HepG2 (cell line): ENCODE measurements around the gene AOX1. TPM values are rescaled to one million over a fixed set of nuclear protein-coding genes. Genes with fewer than 3 reads are reported as not detected.

Source experiments
- ARID5B ChIP-seq: IDR thresholded peaks from 2 replicates; pipeline ENCODE4 v1.4.0; 2020; ENCODE audit warnings: mild to moderate bottlenecking, missing genetic modification reagents
- BORCS8-MEF2B ChIP-seq: sonication (generic); formaldehyde crosslinking; IDR thresholded peaks from 2 replicates; pipeline ENCODE4 v1.8.0; 2022; ENCODE audit warnings: mild to moderate bottlenecking, missing genetic modification reagents
- ETV6 ChIP-seq: sonication (generic); formaldehyde crosslinking; conservative IDR thresholded peaks from 2 replicates; pipeline ENCODE4 v1.4.0; 2020; ENCODE audit warnings: missing genetic modification reagents
- FOXK2 ChIP-seq: fragments of 450-650 bp; IDR thresholded peaks from 2 replicates; pipeline ENCODE4 v1.6.1; 2016
- HIVEP1 ChIP-seq: sonication (generic); formaldehyde crosslinking; IDR thresholded peaks from 2 replicates; pipeline ENCODE4 v1.4.0; 2020; ENCODE audit warnings: mild to moderate bottlenecking, missing genetic modification reagents
- HNF4A ChIP-seq: sonication (generic); formaldehyde crosslinking; IDR thresholded peaks from 2 replicates; pipeline ENCODE4 v1.4.0; 2020; ENCODE audit warnings: missing genetic modification reagents
- HNRNPH1 ChIP-seq: fragments of 200-400 bp; formaldehyde crosslinking; optimal IDR thresholded peaks from 2 replicates; pipeline ENCODE3; 2017; ENCODE audit warnings: mild to moderate bottlenecking, low read depth, low read length
- MIER2 ChIP-seq: IDR thresholded peaks from 2 replicates; pipeline ENCODE4 v1.6.1; 2016; ENCODE audit warnings: missing biosample characterization, missing genetic modification reagents
- NFKBIZ ChIP-seq: IDR thresholded peaks from 2 replicates; pipeline ENCODE4 v1.6.1; 2018; ENCODE audit warnings: missing genetic modification reagents, missing compliant biosample characterization
- NFYB ChIP-seq: sonication (generic); formaldehyde crosslinking; IDR thresholded peaks from 2 replicates; pipeline ENCODE4 v1.4.0; 2020; ENCODE audit warnings: missing genetic modification reagents
- NR2F2 ChIP-seq: IDR thresholded peaks from 2 replicates; pipeline ENCODE4 v1.6.1; 2012; ENCODE audit warnings: low read depth, inconsistent platforms, borderline replicate concordance
- RNF219 ChIP-seq: sonication (generic); formaldehyde crosslinking; IDR thresholded peaks from 2 replicates; pipeline ENCODE4 v1.5.0; 2020; ENCODE audit warnings: mild to moderate bottlenecking, missing genetic modification reagents
- SAP130 ChIP-seq: IDR thresholded peaks from 2 replicates; pipeline ENCODE4 v1.6.1; 2016; ENCODE audit warnings: low read depth
- SOX13 ChIP-seq, 3 experiments: fragments of 450-650 bp in 1 of 3; sonication (generic) in 1 of 3; formaldehyde crosslinking in 1 of 3; IDR thresholded peaks in 2 of 3; conservative IDR thresholded peaks in 1 of 3; 2 replicates each; pipeline versions ENCODE4 v1.5.0 to v1.6.1; 2016 to 2020; ENCODE audit warnings: antibody characterized with exemption in 1 of 3, mild to moderate bottlenecking in 1 of 3, missing compliant biosample characterization in 1 of 3, missing genetic modification reagents in 1 of 3, moderate library complexity in 1 of 3
- SOX6 ChIP-seq, 2 experiments: fragments of 450-650 bp in 1 of 2; sonication (generic) in 1 of 2; formaldehyde crosslinking in 1 of 2; IDR thresholded peaks; 2 replicates each; pipeline versions ENCODE4 v1.4.0 to v1.6.1; 2017 to 2020; ENCODE audit warnings: antibody characterized with exemption in 1 of 2, mild to moderate bottlenecking in 1 of 2, missing genetic modification reagents in 1 of 2
- ZNF124 ChIP-seq: sonication (generic); formaldehyde crosslinking; IDR thresholded peaks from 2 replicates; pipeline ENCODE4 v1.4.0; 2020; ENCODE audit warnings: missing genetic modification reagents
- ZNF431 ChIP-seq: sonication (generic); formaldehyde crosslinking; IDR thresholded peaks from 2 replicates; pipeline ENCODE4 v1.9.0; 2022; ENCODE audit warnings: missing genetic modification reagents, low read depth, mild to moderate bottlenecking, borderline replicate concordance
- ZNF609 ChIP-seq: sonication (generic); formaldehyde crosslinking; IDR thresholded peaks from 2 replicates; pipeline ENCODE4 v1.4.0; 2020; ENCODE audit warnings: mild to moderate bottlenecking, missing genetic modification reagents, borderline replicate concordance
- ZNF615 ChIP-seq: sonication (generic); formaldehyde crosslinking; IDR thresholded peaks from 2 replicates; pipeline ENCODE4 v1.5.0; 2020; ENCODE audit warnings: mild to moderate bottlenecking, missing genetic modification reagents, borderline replicate concordance
- polyA plus RNA-seq, 8 experiments: library from polyadenylated mRNA; depleted of rRNA in 3 of 8; stranded (reverse) in 7 of 8; unstranded in 1 of 8; fragments of >200 nt; fragmentation: Illumina TruSeq in 4 of 8; extraction: Trizol in 4 of 8; gene quantifications; 2 replicates each; pipeline versions ENCODE4 v1.2.1 to v1.2.3, GENCODE V29; 2011 to 2016; ENCODE audit warnings: low read depth in 4 of 8, missing spikeins in 1 of 8, mixed read lengths in 1 of 8; ENCODE audit not compliant: insufficient read depth in 1 of 8
- total RNA-seq, 5 experiments: library from RNA; depleted of rRNA; stranded (reverse); fragments of >200 nt; fragmentation: Illumina TruSeq; extraction: Trizol; gene quantifications; 2 replicates each; pipeline ENCODE4 v1.2.3, GENCODE V29; 2016; ENCODE audit warnings: low read depth in 1 of 5

Gene AOX1
- total and polyA plus RNA-seq, 2 of the 13 experiments (the other 11 are each of a cell fraction or from before 2014, with no cell fraction given): 9.2 to 18.0 TPM

- TF ChIP-seq RNF219 (CRISPR knock-in tag) (no peak), ZNF431 (0 out of 2 replicates have a peak, but pooled peaks have one; percentile 16), FOXK2 (no peak), BORCS8-MEF2B (CRISPR knock-in tag) (0 out of 2 replicates have a peak, but pooled peaks have one; percentile 22), SOX13 (IDR thresholded peaks at IDR 0.05) (no peak), SOX13 (CRISPR knock-in tag; conservative IDR thresholded peaks at IDR 0.05 in 1 of 2, IDR thresholded peaks at IDR 0.05 in 1 of 2) (0 out of 4 replicates have a peak, but pooled peaks of 1 of the 2 experiments have one; percentile 24), HNF4A (CRISPR knock-in tag) (peak; percentile 58), NFYB (CRISPR knock-in tag) (no peak), ZNF615 (CRISPR knock-in tag) (no peak), ETV6 (CRISPR knock-in tag) (no peak), MIER2 (CRISPR knock-in tag) (no peak), NR2F2 (no peak), NFKBIZ (CRISPR knock-in tag) (no peak), SAP130 (CRISPR knock-in tag) (no peak), ARID5B (0 out of 2 replicates have a peak, but pooled peaks have one; percentile 19), ZNF609 (no peak), HIVEP1 (CRISPR knock-in tag) (no peak), SOX6 (IDR thresholded peaks at IDR 0.05) (no peak), SOX6 (CRISPR knock-in tag; IDR thresholded peaks at IDR 0.05) (peak; percentile 48; the same call in 1 of the 2 replicates), HNRNPH1 (no peak), ZNF124 (no peak)
Observed at GRCh38 chr2:200587007-200587616, 1.3 kb downstream of the AOX1 start (continued).
